CD4-positive, alpha-beta T cell treated with Interleukin-1 beta for 1 hour (primary cell): ENCODE data around the gene IRAK2.
"Not testable (repeated sequence)": the region's sequence is repeated elsewhere in the genome, so short reads cannot be mapped to it uniquely, and the experiment has no call there.

Source experiments
- DNase-seq, 2 donors: peaks; one replicate each; pipeline ENCODE4 v3.0.0-alpha.2; 2020 to 2022

IRAK2 gene

GRCh38 chr3:10162185-10162584 is 2.5 kb upstream of the IRAK2 start:
- no peak for DNase-seq

GRCh38 chr3:10164201-10164545 is 546 bp upstream of the IRAK2 start:
- DNase-seq = not testable (repeated sequence)

- no peak for DNase-seq
Observed at GRCh38 chr3:10166213-10166604, 1.5 kb downstream of the IRAK2 start.

- DNase-seq = no peak
Observed at GRCh38 chr3:10169000-10169496, 4.3 kb downstream of the IRAK2 start.

- no peak for DNase-seq
Observed at GRCh38 chr3:10170915-10171478, 6.3 kb downstream of the IRAK2 start.

GRCh38 chr3:10173095-10173925 is 8.6 kb downstream of the IRAK2 start:
- no peak for DNase-seq

- peak; percentile 29 to 86 for DNase-seq
Observed at GRCh38 chr3:10173926-10174435, 9.3 kb downstream of the IRAK2 start.

- DNase-seq = not testable (repeated sequence)
Observed at GRCh38 chr3:10175334-10175733, 10.6 kb downstream of the IRAK2 start.

- not testable (repeated sequence) for DNase-seq
Observed at GRCh38 chr3:10176150-10176549, 11.4 kb downstream of the IRAK2 start.

GRCh38 chr3:10177737-10178136 is 13.0 kb downstream of the IRAK2 start:
- DNase-seq = no peak

- no peak for DNase-seq
Observed at GRCh38 chr3:10178892-10179291, 14.2 kb downstream of the IRAK2 start.

GRCh38 chr3:10180289-10180688 is 15.6 kb downstream of the IRAK2 start:
- no peak for DNase-seq

GRCh38 chr3:10180738-10181295 is 16.1 kb downstream of the IRAK2 start:
- no peak for DNase-seq

GRCh38 chr3:10182950-10183349 is 18.2 kb downstream of the IRAK2 start:
- DNase-seq = no peak

GRCh38 chr3:10184250-10184649 is 19.5 kb downstream of the IRAK2 start:
- no peak for DNase-seq

GRCh38 chr3:10185804-10186762 is 21.4 kb downstream of the IRAK2 start:
- peak in 1 of 2 donors; percentile 49 for DNase-seq

- no peak for DNase-seq
Observed at GRCh38 chr3:10187290-10187876, 22.7 kb downstream of the IRAK2 start.

GRCh38 chr3:10187944-10188343 is 23.2 kb downstream of the IRAK2 start:
- no peak for DNase-seq

- DNase-seq = no peak
Observed at GRCh38 chr3:10188804-10189556, 24.3 kb downstream of the IRAK2 start.

- DNase-seq = peak; percentile 51 to 77
Observed at GRCh38 chr3:10189557-10190354, 25.0 kb downstream of the IRAK2 start.
